Astrocyte (in vitro differentiated cells and primary cell): ENCODE measurements around the gene COL27A1. TPM values are rescaled to one million over a fixed set of nuclear protein-coding genes. Genes with fewer than 3 reads are reported as not detected.
"Not testable (repeated sequence)": the region's sequence is repeated elsewhere in the genome, so short reads cannot be mapped to it uniquely, and the experiment has no call there.

Source experiments
- DNase-seq: peaks from one replicate; pipeline ENCODE4 v3.0.0-alpha.2; 2010; ENCODE audit warnings: low read depth
- FAIRE-seq: peaks from 2 replicates; lab custom pipeline; 2011; peaks lifted over from hg19 to GRCh38; lab: Jason Lieb, UNC
- H2AFZ ChIP-seq: 2 replicates; pipeline ENCODE4 v1.6.0; 2012; ENCODE audit warnings: low read depth, low read length, inconsistent platforms
- H3K27ac ChIP-seq: 2 replicates; pipeline ENCODE4 v1.5.1; 2011; ENCODE audit warnings: low read depth, low read length, inconsistent platforms
- H3K27me3 ChIP-seq: 2 replicates; pipeline ENCODE4 v1.6.0; 2011; ENCODE audit warnings: low read length, inconsistent platforms; ENCODE audit not compliant: insufficient read depth
- H3K36me3 ChIP-seq: 2 replicates; pipeline ENCODE4 v1.5.1; 2011; ENCODE audit warnings: low read length, inconsistent platforms; ENCODE audit not compliant: insufficient read depth
- H3K4me1 ChIP-seq: 2 replicates; pipeline ENCODE4 v1.5.1; 2011; ENCODE audit warnings: low read length, inconsistent platforms; ENCODE audit not compliant: insufficient read depth
- H3K4me2 ChIP-seq: 2 replicates; pipeline ENCODE4 v1.6.0; 2012; ENCODE audit warnings: low read length, inconsistent platforms
- H3K4me3 ChIP-seq: 2 replicates; pipeline ENCODE4 v1.5.1; 2011; ENCODE audit warnings: low read depth, mild to moderate bottlenecking, low read length, inconsistent platforms; ENCODE audit not compliant: insufficient read depth
- H3K79me2 ChIP-seq: 2 replicates; pipeline ENCODE4 v1.6.0; 2012; ENCODE audit warnings: mild to moderate bottlenecking, low read length, inconsistent platforms; ENCODE audit not compliant: insufficient read depth
- H3K9ac ChIP-seq: 2 replicates; pipeline ENCODE4 v1.6.0; 2012; ENCODE audit warnings: mild to moderate bottlenecking, low read length, inconsistent platforms
- H3K9me3 ChIP-seq: 2 replicates; pipeline ENCODE4 v1.5.1; 2012; ENCODE audit warnings: low read depth, mild to moderate bottlenecking, low read length, inconsistent platforms; ENCODE audit not compliant: insufficient read depth
- H4K20me1 ChIP-seq: 2 replicates; pipeline ENCODE4 v1.6.0; 2012; ENCODE audit warnings: low read length, inconsistent platforms; ENCODE audit not compliant: insufficient read depth
- H3K27ac Mint-ChIP-seq: one replicate; pipeline ENCODE4 v1.8.0; 2021; ENCODE audit warnings: mild to moderate bottlenecking, mixed read lengths; ENCODE audit not compliant: unreplicated experiment
- H3K27me3 Mint-ChIP-seq: one replicate; pipeline ENCODE4 v1.8.0; 2021; ENCODE audit warnings: low read depth, mixed read lengths; ENCODE audit not compliant: unreplicated experiment
- H3K36me3 Mint-ChIP-seq: one replicate; pipeline ENCODE4 v1.8.0; 2021; ENCODE audit warnings: low read depth, mixed read lengths; ENCODE audit not compliant: unreplicated experiment
- H3K4me1 Mint-ChIP-seq: one replicate; pipeline ENCODE4 v1.8.0; 2021; ENCODE audit warnings: low read depth, mixed read lengths; ENCODE audit not compliant: unreplicated experiment
- H3K4me3 Mint-ChIP-seq: one replicate; pipeline ENCODE4 v1.8.0; 2021; ENCODE audit warnings: mild to moderate bottlenecking, moderate library complexity, mixed read lengths; ENCODE audit not compliant: unreplicated experiment
- H3K9me3 Mint-ChIP-seq: one replicate; pipeline ENCODE4 v1.8.0; 2021; ENCODE audit warnings: mild to moderate bottlenecking, mixed read lengths; ENCODE audit not compliant: unreplicated experiment
- CTCF ChIP-seq: IDR thresholded peaks from 2 replicates; pipeline ENCODE4 v1.5.1; 2011; ENCODE audit warnings: low read depth, mild to moderate bottlenecking, inconsistent platforms, low read length, moderate library complexity; ENCODE audit not compliant: insufficient read depth
- EZH2 ChIP-seq: IDR thresholded peaks from 2 replicates; pipeline ENCODE4 v1.6.1; 2012; ENCODE audit warnings: mild to moderate bottlenecking, low read length, inconsistent platforms; ENCODE audit not compliant: insufficient read depth
- total RNA-seq: library from RNA; stranded (reverse); gene quantifications from 2 replicates; pipeline ENCODE4 v1.2.1, GENCODE V29; 2021

The COL27A1 gene
- total RNA-seq, 1 donor from 2014 or later = 31.2 TPM

DNA sequence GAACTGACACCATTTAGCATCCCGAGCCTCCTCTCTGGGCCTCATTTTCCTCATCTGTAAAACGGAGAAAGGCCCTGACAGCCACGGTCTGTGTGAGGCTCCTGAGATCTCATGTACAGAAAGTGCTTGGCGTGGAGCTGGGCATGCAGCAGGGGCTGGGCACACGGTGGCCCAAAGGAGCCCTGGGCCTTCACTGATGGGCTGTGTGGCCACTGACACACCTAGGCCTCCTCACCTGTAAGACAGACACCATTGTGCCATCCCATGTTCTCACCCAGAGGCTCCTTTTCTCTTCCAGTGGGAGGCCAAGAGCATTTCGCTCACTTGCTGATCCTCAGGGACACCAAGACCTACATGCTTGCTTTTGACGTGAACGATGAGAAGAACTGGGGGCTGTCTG is 169.2 kb downstream of the COL27A1 start:
- Histone ChIP-seq H3K4me1 (no peaks in the 10 kb centered on the region), H3K9ac (no peak overlapping the region), H3K4me2 (no peak overlapping the region), H2AFZ (no peak overlapping the region), H3K4me3 (no peak overlapping the region), H4K20me1 (no peaks in the 10 kb centered on the region), H3K36me3 (no peaks in the 10 kb centered on the region), H3K9me3 (no peaks in the 10 kb centered on the region), H3K79me2 (no peaks in the 10 kb centered on the region), H3K27me3 (no peaks in the 10 kb centered on the region), H3K27ac (no peak overlapping the region)
- Mint-ChIP-seq H3K36me3 (no peaks in the 10 kb centered on the region), H3K27me3 (peaks cover 2% of the 10 kb centered on the region), H3K27ac (no peak overlapping the region), H3K4me3 (no peak overlapping the region), H3K4me1 (no peaks in the 10 kb centered on the region), H3K9me3 (no peaks in the 10 kb centered on the region)
- TF ChIP-seq EZH2 (no peak), CTCF (no peak)
- FAIRE-seq (no peak), DNase-seq (no peak)

DNA sequence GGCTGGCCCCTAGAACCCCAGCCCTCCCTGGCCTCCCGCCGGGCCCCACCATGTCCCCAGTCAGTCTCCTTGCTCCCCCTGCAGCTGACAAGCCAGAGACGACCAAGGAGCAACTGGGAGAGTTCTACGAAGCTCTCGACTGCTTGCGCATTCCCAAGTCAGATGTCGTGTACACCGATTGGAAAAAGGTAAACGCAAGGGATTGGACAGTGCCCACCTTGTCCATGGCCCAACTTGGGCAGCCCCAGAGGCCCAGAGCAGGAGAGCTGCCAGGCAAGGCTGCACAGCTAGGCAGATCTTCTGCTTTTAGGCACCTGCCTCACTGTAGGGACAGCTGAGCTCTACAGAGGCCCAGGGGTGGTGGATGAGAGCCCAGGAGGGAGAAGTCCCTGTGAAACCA is 169.6 kb downstream of the COL27A1 start:
- not testable (repeated sequence) for H3K36me3 Mint-ChIP-seq, H2AFZ ChIP-seq, H3K9me3 Mint-ChIP-seq, H3K9ac ChIP-seq, H3K27ac ChIP-seq, H3K79me2 ChIP-seq, FAIRE-seq, H3K9me3 ChIP-seq, H3K4me3 ChIP-seq, H3K4me1 ChIP-seq, H3K4me3 Mint-ChIP-seq, DNase-seq, H3K27me3 ChIP-seq, H3K4me2 ChIP-seq, H3K4me1 Mint-ChIP-seq, H3K36me3 ChIP-seq, H3K27me3 Mint-ChIP-seq, H3K27ac Mint-ChIP-seq, H4K20me1 ChIP-seq

- not testable (repeated sequence) for H3K27ac ChIP-seq, H2AFZ ChIP-seq, H4K20me1 ChIP-seq, H3K4me1 Mint-ChIP-seq, H3K4me3 ChIP-seq, H3K27me3 ChIP-seq, H3K4me3 Mint-ChIP-seq, H3K4me1 ChIP-seq, H3K9me3 Mint-ChIP-seq, H3K36me3 ChIP-seq, H3K9ac ChIP-seq, DNase-seq, FAIRE-seq, H3K9me3 ChIP-seq, H3K4me2 ChIP-seq, H3K27me3 Mint-ChIP-seq, H3K79me2 ChIP-seq, H3K27ac Mint-ChIP-seq, H3K36me3 Mint-ChIP-seq
Measured at GRCh38 chr9:114325684-114326254, 170.4 kb downstream of the COL27A1 start.
